HepG2 (cell line): Measurements from ENCODE around the gene NAV1. TPM values are rescaled to one million over a fixed set of nuclear protein-coding genes. Genes with fewer than 3 reads are reported as not detected.

Experiments used
- ADNP ChIP-seq: sonication (generic); formaldehyde crosslinking; IDR thresholded peaks from 2 replicates; pipeline ENCODE4 v1.4.0; 2020; ENCODE audit warnings: missing genetic modification reagents
- MTA1 ChIP-seq: sonication (generic); formaldehyde crosslinking; IDR thresholded peaks from 2 replicates; pipeline ENCODE4 v1.4.0; 2020; ENCODE audit warnings: missing genetic modification reagents, mild to moderate bottlenecking, borderline replicate concordance
- TEAD3 ChIP-seq: optimal IDR thresholded peaks from 2 replicates; pipeline ENCODE3; 2016; ENCODE audit warnings: borderline replicate concordance
- ZBTB3 ChIP-seq: sonication (generic); formaldehyde crosslinking; IDR thresholded peaks from 2 replicates; pipeline ENCODE4 v1.4.0; 2020; ENCODE audit warnings: low read depth, mild to moderate bottlenecking, moderate library complexity, missing genetic modification reagents, borderline replicate concordance
- ZNF260 ChIP-seq: sonication (generic); formaldehyde crosslinking; IDR thresholded peaks from 2 replicates; pipeline ENCODE4 v1.4.0; 2020; ENCODE audit warnings: missing genetic modification reagents, low read depth, mild to moderate bottlenecking, borderline replicate concordance
- polyA plus RNA-seq, 8 experiments: library from polyadenylated mRNA; depleted of rRNA in 3 of 8; stranded (reverse) in 7 of 8; unstranded in 1 of 8; fragments of >200 nt; fragmentation: Illumina TruSeq in 4 of 8; extraction: Trizol in 4 of 8; gene quantifications; 2 replicates each; pipeline versions ENCODE4 v1.2.1 to v1.2.3, GENCODE V29; 2011 to 2016; ENCODE audit warnings: low read depth in 4 of 8, missing spikeins in 1 of 8, mixed read lengths in 1 of 8; ENCODE audit not compliant: insufficient read depth in 1 of 8
- total RNA-seq, 5 experiments: library from RNA; depleted of rRNA; stranded (reverse); fragments of >200 nt; fragmentation: Illumina TruSeq; extraction: Trizol; gene quantifications; 2 replicates each; pipeline ENCODE4 v1.2.3, GENCODE V29; 2016; ENCODE audit warnings: low read depth in 1 of 5
- TF ChIP-seq, protein P1 (sequence below): sonication (generic); formaldehyde crosslinking; IDR thresholded peaks from 2 replicates; pipeline ENCODE4 v1.5.0; 2020; ENCODE audit warnings: mild to moderate bottlenecking, missing genetic modification reagents
- TF ChIP-seq, protein P2 (sequence below): sonication (generic); formaldehyde crosslinking; IDR thresholded peaks from 2 replicates; pipeline ENCODE4 v1.5.1; 2020; ENCODE audit warnings: missing genetic modification reagents, mild to moderate bottlenecking, borderline replicate concordance
- TF ChIP-seq, protein P3 (sequence below): sonication (generic); formaldehyde crosslinking; conservative IDR thresholded peaks from 2 replicates; pipeline ENCODE4 v1.8.0; 2022; ENCODE audit warnings: mild to moderate bottlenecking, moderate library complexity, missing genetic modification reagents
- TF ChIP-seq, protein P4 (sequence below): fragments of 450-650 bp; IDR thresholded peaks from 2 replicates; pipeline ENCODE4 v1.6.1; 2017
- TF ChIP-seq, protein P5 (sequence below): sonication (generic); formaldehyde crosslinking; IDR thresholded peaks from 2 replicates; pipeline ENCODE4 v1.4.0; 2020; ENCODE audit warnings: missing genetic modification reagents, borderline replicate concordance
- TF ChIP-seq, protein P6 (sequence below): sonication (generic); formaldehyde crosslinking; IDR thresholded peaks from 2 replicates; pipeline ENCODE4 v1.8.1; 2022; ENCODE audit warnings: low read depth, mild to moderate bottlenecking, missing genetic modification reagents

The NAV1 gene
- total and polyA plus RNA-seq, 2 of the 13 experiments (the other 11 are each of a cell fraction or from before 2014, with no cell fraction given), result not detected

DNA sequence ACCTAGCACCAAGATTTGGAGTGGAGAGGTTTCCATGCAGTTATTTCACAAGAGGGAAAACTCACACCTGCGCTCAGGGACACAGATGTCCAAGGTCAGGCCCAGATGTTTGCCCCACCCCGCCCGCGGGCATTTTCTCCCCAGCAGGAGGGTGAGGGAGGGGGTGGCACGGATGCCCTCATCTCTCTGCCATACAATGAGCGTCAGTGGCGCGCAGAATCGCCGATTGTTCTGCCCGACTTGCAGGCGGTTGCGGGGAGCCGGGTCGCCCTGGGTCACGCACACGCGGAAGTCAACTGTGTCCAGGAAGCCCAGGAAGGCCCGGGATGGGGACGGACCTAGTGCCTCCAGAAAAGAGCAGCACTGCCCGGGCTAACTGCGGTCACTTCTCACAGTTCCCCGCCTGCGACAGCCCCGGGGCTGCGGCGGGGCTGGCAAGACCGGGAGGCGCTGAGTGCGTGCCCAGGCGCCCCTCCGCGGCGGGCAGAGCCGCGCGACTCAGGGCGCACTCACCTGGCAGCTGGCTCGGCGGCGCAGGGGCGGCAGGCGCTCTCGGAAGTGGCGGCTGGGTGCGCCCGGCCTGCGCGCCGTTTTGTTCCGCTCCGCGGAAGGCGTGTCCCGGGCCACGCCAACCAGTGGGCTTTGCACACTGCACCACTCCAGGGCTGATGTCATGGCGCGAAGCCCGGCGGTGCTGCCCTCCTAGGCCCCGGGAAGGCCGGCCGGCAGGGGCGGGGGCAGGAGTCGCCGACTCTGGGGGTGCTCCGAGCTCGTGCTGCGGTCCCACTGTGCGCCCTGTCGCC lies 32.2 kb upstream of the NAV1 start, which contains the start of gene CSRP1 (continued):
- TF ChIP-seq, protein P1, sequence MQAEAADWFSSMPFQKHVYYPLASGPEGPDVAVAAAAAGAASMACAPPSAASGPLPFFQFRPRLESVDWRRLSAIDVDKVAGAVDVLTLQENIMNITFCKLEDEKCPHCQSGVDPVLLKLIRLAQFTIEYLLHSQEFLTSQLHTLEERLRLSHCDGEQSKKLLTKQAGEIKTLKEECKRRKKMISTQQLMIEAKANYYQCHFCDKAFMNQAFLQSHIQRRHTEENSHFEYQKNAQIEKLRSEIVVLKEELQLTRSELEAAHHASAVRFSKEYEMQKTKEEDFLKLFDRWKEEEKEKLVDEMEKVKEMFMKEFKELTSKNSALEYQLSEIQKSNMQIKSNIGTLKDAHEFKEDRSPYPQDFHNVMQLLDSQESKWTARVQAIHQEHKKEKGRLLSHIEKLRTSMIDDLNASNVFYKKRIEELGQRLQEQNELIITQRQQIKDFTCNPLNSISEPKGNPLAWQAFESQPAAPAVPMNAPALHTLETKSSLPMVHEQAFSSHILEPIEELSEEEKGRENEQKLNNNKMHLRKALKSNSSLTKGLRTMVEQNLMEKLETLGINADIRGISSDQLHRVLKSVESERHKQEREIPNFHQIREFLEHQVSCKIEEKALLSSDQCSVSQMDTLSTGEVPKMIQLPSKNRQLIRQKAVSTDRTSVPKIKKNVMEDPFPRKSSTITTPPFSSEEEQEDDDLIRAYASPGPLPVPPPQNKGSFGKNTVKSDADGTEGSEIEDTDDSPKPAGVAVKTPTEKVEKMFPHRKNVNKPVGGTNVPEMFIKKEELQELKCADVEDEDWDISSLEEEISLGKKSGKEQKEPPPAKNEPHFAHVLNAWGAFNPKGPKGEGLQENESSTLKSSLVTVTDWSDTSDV (CRISPR knock-in tag), result no peak
- TF ChIP-seq ADNP (CRISPR knock-in tag) (no peak), MTA1 (peak; percentile 82; the same call in 1 of the 2 replicates), TEAD3 (CRISPR knock-in tag) (no peak), ZBTB3 (CRISPR knock-in tag) (no peak), ZNF260 (CRISPR knock-in tag) (no peak)
- TF ChIP-seq, protein P2, sequence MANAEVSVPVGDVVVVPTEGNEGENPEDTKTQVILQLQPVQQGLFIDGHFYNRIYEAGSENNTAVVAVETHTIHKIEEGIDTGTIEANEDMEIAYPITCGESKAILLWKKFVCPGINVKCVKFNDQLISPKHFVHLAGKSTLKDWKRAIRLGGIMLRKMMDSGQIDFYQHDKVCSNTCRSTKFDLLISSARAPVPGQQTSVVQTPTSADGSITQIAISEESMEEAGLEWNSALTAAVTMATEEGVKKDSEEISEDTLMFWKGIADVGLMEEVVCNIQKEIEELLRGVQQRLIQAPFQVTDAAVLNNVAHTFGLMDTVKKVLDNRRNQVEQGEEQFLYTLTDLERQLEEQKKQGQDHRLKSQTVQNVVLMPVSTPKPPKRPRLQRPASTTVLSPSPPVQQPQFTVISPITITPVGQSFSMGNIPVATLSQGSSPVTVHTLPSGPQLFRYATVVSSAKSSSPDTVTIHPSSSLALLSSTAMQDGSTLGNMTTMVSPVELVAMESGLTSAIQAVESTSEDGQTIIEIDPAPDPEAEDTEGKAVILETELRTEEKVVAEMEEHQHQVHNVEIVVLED (CRISPR knock-in tag), result no peak; the same call in 1 of the 2 replicates
- TF ChIP-seq, protein P3, sequence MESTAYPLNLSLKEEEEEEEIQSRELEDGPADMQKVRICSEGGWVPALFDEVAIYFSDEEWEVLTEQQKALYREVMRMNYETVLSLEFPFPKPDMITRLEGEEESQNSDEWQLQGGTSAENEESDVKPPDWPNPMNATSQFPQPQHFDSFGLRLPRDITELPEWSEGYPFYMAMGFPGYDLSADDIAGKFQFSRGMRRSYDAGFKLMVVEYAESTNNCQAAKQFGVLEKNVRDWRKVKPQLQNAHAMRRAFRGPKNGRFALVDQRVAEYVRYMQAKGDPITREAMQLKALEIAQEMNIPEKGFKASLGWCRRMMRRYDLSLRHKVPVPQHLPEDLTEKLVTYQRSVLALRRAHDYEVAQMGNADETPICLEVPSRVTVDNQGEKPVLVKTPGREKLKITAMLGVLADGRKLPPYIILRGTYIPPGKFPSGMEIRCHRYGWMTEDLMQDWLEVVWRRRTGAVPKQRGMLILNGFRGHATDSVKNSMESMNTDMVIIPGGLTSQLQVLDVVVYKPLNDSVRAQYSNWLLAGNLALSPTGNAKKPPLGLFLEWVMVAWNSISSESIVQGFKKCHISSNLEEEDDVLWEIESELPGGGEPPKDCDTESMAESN (CRISPR knock-in tag), result no peak; the same call in 1 of the 2 replicates
- TF ChIP-seq, protein P4, sequence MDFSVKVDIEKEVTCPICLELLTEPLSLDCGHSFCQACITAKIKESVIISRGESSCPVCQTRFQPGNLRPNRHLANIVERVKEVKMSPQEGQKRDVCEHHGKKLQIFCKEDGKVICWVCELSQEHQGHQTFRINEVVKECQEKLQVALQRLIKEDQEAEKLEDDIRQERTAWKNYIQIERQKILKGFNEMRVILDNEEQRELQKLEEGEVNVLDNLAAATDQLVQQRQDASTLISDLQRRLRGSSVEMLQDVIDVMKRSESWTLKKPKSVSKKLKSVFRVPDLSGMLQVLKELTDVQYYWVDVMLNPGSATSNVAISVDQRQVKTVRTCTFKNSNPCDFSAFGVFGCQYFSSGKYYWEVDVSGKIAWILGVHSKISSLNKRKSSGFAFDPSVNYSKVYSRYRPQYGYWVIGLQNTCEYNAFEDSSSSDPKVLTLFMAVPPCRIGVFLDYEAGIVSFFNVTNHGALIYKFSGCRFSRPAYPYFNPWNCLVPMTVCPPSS, result no peak
- TF ChIP-seq, protein P5, sequence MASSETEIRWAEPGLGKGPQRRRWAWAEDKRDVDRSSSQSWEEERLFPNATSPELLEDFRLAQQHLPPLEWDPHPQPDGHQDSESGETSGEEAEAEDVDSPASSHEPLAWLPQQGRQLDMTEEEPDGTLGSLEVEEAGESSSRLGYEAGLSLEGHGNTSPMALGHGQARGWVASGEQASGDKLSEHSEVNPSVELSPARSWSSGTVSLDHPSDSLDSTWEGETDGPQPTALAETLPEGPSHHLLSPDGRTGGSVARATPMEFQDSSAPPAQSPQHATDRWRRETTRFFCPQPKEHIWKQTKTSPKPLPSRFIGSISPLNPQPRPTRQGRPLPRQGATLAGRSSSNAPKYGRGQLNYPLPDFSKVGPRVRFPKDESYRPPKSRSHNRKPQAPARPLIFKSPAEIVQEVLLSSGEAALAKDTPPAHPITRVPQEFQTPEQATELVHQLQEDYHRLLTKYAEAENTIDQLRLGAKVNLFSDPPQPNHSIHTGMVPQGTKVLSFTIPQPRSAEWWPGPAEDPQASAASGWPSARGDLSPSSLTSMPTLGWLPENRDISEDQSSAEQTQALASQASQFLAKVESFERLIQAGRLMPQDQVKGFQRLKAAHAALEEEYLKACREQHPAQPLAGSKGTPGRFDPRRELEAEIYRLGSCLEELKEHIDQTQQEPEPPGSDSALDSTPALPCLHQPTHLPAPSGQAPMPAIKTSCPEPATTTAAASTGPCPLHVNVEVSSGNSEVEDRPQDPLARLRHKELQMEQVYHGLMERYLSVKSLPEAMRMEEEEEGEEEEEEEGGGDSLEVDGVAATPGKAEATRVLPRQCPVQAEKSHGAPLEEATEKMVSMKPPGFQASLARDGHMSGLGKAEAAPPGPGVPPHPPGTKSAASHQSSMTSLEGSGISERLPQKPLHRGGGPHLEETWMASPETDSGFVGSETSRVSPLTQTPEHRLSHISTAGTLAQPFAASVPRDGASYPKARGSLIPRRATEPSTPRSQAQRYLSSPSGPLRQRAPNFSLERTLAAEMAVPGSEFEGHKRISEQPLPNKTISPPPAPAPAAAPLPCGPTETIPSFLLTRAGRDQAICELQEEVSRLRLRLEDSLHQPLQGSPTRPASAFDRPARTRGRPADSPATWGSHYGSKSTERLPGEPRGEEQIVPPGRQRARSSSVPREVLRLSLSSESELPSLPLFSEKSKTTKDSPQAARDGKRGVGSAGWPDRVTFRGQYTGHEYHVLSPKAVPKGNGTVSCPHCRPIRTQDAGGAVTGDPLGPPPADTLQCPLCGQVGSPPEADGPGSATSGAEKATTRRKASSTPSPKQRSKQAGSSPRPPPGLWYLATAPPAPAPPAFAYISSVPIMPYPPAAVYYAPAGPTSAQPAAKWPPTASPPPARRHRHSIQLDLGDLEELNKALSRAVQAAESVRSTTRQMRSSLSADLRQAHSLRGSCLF, result no peak
- TF ChIP-seq, protein P6, sequence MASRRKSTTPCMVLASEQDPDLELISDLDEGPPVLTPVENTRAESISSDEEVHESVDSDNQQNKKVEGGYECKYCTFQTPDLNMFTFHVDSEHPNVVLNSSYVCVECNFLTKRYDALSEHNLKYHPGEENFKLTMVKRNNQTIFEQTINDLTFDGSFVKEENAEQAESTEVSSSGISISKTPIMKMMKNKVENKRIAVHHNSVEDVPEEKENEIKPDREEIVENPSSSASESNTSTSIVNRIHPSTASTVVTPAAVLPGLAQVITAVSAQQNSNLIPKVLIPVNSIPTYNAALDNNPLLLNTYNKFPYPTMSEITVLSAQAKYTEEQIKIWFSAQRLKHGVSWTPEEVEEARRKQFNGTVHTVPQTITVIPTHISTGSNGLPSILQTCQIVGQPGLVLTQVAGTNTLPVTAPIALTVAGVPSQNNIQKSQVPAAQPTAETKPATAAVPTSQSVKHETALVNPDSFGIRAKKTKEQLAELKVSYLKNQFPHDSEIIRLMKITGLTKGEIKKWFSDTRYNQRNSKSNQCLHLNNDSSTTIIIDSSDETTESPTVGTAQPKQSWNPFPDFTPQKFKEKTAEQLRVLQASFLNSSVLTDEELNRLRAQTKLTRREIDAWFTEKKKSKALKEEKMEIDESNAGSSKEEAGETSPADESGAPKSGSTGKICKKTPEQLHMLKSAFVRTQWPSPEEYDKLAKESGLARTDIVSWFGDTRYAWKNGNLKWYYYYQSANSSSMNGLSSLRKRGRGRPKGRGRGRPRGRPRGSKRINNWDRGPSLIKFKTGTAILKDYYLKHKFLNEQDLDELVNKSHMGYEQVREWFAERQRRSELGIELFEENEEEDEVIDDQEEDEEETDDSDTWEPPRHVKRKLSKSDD (CRISPR knock-in tag), result peak; percentile 45; the same call in 1 of the 2 replicates
